Vagina (tissue), 2 donors: ENCODE measurements around the gene S100P.

Source experiments
- CTCF ChIP-seq, 3 experiments: fragments of 450-650 bp in 2 of 3; fragments of 200-600 bp in 1 of 3; sonication (generic) in 1 of 3; IDR thresholded peaks; one replicate each; pipeline ENCODE4 v1.5.1; 2017 to 2019; ENCODE audit warnings: antibody characterized with exemption in 3 of 3, mild to moderate bottlenecking in 2 of 3, moderate library complexity in 2 of 3
- POLR2AphosphoS5 ChIP-seq, 2 donors: sonication (generic); formaldehyde crosslinking; IDR thresholded peaks; one replicate each; pipeline ENCODE4 v1.9.0; 2017; ENCODE audit warnings: antibody characterized with exemption in 2 of 2, mild to moderate bottlenecking in 2 of 2, low read depth in 1 of 2; ENCODE audit not compliant: insufficient read depth in 1 of 2

GRCh38 chr4:6692806-6693205, 872 bp upstream of the S100P start:
- TF ChIP-seq POLR2AphosphoS5 (IDR thresholded peaks at IDR 0.05; ENCODE audit: insufficient read depth in 1 of 2, low read depth in 1 of 2) (no peak), CTCF (IDR thresholded peaks at IDR 0.05) (no peak)
